ENCODE results near the gene TMEM130. TPM values are rescaled to one million over a fixed set of nuclear protein-coding genes. Genes with fewer than 3 reads are reported as not detected.

The TMEM130 gene
- total RNA-seq, 1 experiment from 2014 or later, result 1.7 TPM

- Histone ChIP-seq H2BK20ac (ENCODE audit: low read depth, low read length, poor library complexity, severe bottlenecking) (no peak overlapping the region), H2BK120ac (ENCODE audit: low read depth, low read length, poor library complexity, severe bottlenecking) (no peak overlapping the region), H2BK5ac (ENCODE audit: insufficient read length, low read length) (no peak overlapping the region), H2AK5ac (ENCODE audit: insufficient read length, low read length) (no peak overlapping the region), H3K27ac (ENCODE audit: insufficient read length, low read depth, low read length) (no peak overlapping the region), H2AFZ (ENCODE audit: low read length) (no peak overlapping the region), H3K23me2 (ENCODE audit: insufficient read length, low read depth, low read length, poor library complexity, severe bottlenecking) (no peaks in the 10 kb centered on the region), H3K23ac (ENCODE audit: insufficient read length, low read depth, low read length) (no peak overlapping the region), H3K79me2 (ENCODE audit: insufficient read depth, low read length) (no peaks in the 10 kb centered on the region), H3T11ph (ENCODE audit: low read length) (no peak overlapping the region), H4K5ac (ENCODE audit: insufficient read length, low read depth, low read length) (no peak overlapping the region), H3K9me3 (ENCODE audit: control insufficient read depth, low read depth, low read length) (no peaks in the 10 kb centered on the region), H2BK12ac (ENCODE audit: insufficient read length, low read depth, low read length) (no peak overlapping the region), H3K14ac (ENCODE audit: insufficient read depth, low read length) (no peak overlapping the region), H4K8ac (replicated peaks; ENCODE audit: insufficient read length, low read depth, low read length) (no peak overlapping the region), H3K18ac (ENCODE audit: insufficient read length, low read depth, low read length) (no peak overlapping the region), H4K91ac (ENCODE audit: insufficient read length, low read depth, low read length) (no peak overlapping the region), H3K27me3 (ENCODE audit: insufficient read depth, low read length) (no peaks in the 10 kb centered on the region), H3K79me1 (ENCODE audit: insufficient read depth, low read depth, low read length, poor library complexity, severe bottlenecking) (no peaks in the 10 kb centered on the region), H3K4me1 (ENCODE audit: insufficient read depth, low read length) (no peaks in the 10 kb centered on the region), H3K4ac (ENCODE audit: low read depth, low read length) (no peak overlapping the region), H4K20me1 (ENCODE audit: control insufficient read depth, insufficient read depth, insufficient read length) (no peaks in the 10 kb centered on the region), H3K56ac (ENCODE audit: insufficient read length, low read depth, low read length) (no peak overlapping the region), H3K9ac (ENCODE audit: extremely low read depth, insufficient read length, low read length) (no peak overlapping the region), H2BK15ac (ENCODE audit: low read depth, low read length) (no peak overlapping the region), H3K4me2 (ENCODE audit: insufficient read depth, insufficient read length, low read length) (no peak overlapping the region)
- no peaks in the 10 kb centered on the region for H3K9me3 Mint-ChIP-seq
- no peaks in the 10 kb centered on the region for H3K27me3 Mint-ChIP-seq (ENCODE audit: low read depth)
- no peak overlapping the region for H3K4me3 Mint-ChIP-seq
- no peak overlapping the region for H3K27ac Mint-ChIP-seq
- H3K36me3 Mint-ChIP-seq (ENCODE audit: insufficient read depth in 1 of 3, low read depth in 3 of 3), result peaks cover 30 to 90% (median 74%) of the 10 kb centered on the region in 3 experiments; a peak in 6 of 7 replicates
- H3K4me1 Mint-ChIP-seq, result no peaks in the 10 kb centered on the region
- DNase-seq, result no peak
- TF ChIP-seq, protein P1, sequence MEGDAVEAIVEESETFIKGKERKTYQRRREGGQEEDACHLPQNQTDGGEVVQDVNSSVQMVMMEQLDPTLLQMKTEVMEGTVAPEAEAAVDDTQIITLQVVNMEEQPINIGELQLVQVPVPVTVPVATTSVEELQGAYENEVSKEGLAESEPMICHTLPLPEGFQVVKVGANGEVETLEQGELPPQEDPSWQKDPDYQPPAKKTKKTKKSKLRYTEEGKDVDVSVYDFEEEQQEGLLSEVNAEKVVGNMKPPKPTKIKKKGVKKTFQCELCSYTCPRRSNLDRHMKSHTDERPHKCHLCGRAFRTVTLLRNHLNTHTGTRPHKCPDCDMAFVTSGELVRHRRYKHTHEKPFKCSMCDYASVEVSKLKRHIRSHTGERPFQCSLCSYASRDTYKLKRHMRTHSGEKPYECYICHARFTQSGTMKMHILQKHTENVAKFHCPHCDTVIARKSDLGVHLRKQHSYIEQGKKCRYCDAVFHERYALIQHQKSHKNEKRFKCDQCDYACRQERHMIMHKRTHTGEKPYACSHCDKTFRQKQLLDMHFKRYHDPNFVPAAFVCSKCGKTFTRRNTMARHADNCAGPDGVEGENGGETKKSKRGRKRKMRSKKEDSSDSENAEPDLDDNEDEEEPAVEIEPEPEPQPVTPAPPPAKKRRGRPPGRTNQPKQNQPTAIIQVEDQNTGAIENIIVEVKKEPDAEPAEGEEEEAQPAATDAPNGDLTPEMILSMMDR (conservative IDR thresholded peaks at IDR 0.05), result no peak
- WGBS (ENCODE audit: extremely low coverage, insufficient read length, low lambda C conversion rate), result no CpG with 5 or more reads among the region's 12 CpGs
Observed at GRCh38 chr7:98917331-98917730, 47.5 kb upstream of the TMEM130 start.
